K562 (cell line): ENCODE results near the gene OR2W3. TPM values are rescaled to one million over a fixed set of nuclear protein-coding genes. Genes with fewer than 3 reads are reported as not detected.

Experiments used
- BRF1 ChIP-seq: IDR thresholded peaks from 3 replicates; pipeline ENCODE4 v1.6.1; 2011; ENCODE audit warnings: borderline replicate concordance, mild to moderate bottlenecking; ENCODE audit not compliant: insufficient read length; ENCODE audit errors: extremely low read depth
- DMBX1 ChIP-seq: fragments of 250-450 bp; sonication (Bioruptor Pico); IDR thresholded peaks from 2 replicates; pipeline ENCODE4 v1.8.0; 2022; ENCODE audit warnings: inconsistent platforms, mild to moderate bottlenecking, moderate library complexity, borderline replicate concordance
- ELF1 ChIP-seq: fragments of 200-800 bp; sonication (Bioruptor generic); IDR thresholded peaks from 2 replicates; pipeline ENCODE4 v1.6.1; 2016; ENCODE audit warnings: missing genetic modification characterization, missing compliant biosample characterization
- GATA2 ChIP-seq: sonication (generic); formaldehyde crosslinking; IDR thresholded peaks from 2 replicates; pipeline ENCODE4 v1.4.0; 2020; ENCODE audit warnings: mild to moderate bottlenecking, missing genetic modification reagents
- MYC ChIP-seq, 2 experiments: fragments of 250-450 bp in 1 of 2; sonication (Bioruptor Pico) in 1 of 2; IDR thresholded peaks; 2 replicates each; pipeline versions ENCODE4 v1.5.1 to v1.6.1; 2012 to 2021; ENCODE audit warnings: low read depth in 2 of 2, borderline replicate concordance in 1 of 2, improper control_type of control experiment in 1 of 2, low read length in 1 of 2, mild to moderate bottlenecking in 1 of 2, moderate library complexity in 1 of 2
- MYNN ChIP-seq, 2 experiments: sonication (generic); formaldehyde crosslinking in 1 of 2; IDR thresholded peaks; 2 replicates each; pipeline versions ENCODE4 v1.5.0 to v1.6.1; 2016 to 2020; ENCODE audit warnings: antibody characterized with exemption in 1 of 2, missing genetic modification reagents in 1 of 2
- PML ChIP-seq: IDR thresholded peaks from 2 replicates; pipeline ENCODE4 v1.6.1; 2012; ENCODE audit warnings: low read length, inconsistent platforms
- PPARD ChIP-seq: fragments of 250-450 bp; sonication (Bioruptor Pico); IDR thresholded peaks from 2 replicates; pipeline ENCODE4 v1.8.0; 2022; ENCODE audit warnings: inconsistent platforms, mild to moderate bottlenecking, moderate library complexity
- SMARCA4 ChIP-seq: fragments of 450-650 bp; IDR thresholded peaks from 2 replicates; pipeline ENCODE4 v1.6.1; 2016
- SMARCC2 ChIP-seq: fragments of 450-650 bp; IDR thresholded peaks from 2 replicates; pipeline ENCODE4 v1.6.1; 2017; ENCODE audit warnings: antibody characterized with exemption, moderate library complexity, mild to moderate bottlenecking, low read depth
- ZBTB7A ChIP-seq: IDR thresholded peaks from 2 replicates; pipeline ENCODE4 v1.6.1; 2011; ENCODE audit warnings: low read depth, mild to moderate bottlenecking, low read length, moderate library complexity, borderline replicate concordance; ENCODE audit not compliant: control insufficient read depth
- ZNF239 ChIP-seq: fragments of 250-450 bp; sonication (Bioruptor Pico); IDR thresholded peaks from 2 replicates; pipeline ENCODE4 v1.4.0; 2020; ENCODE audit warnings: mild to moderate bottlenecking
- ZNF583 ChIP-seq: fragments of 250-450 bp; sonication (Bioruptor Pico); IDR thresholded peaks from 2 replicates; pipeline ENCODE4 v1.4.0; 2020
- ZNF668 ChIP-seq: fragments of 250-450 bp; sonication (Bioruptor Pico); IDR thresholded peaks from 2 replicates; pipeline ENCODE4 v1.8.0; 2022; ENCODE audit warnings: mild to moderate bottlenecking, inconsistent platforms
- polyA plus RNA-seq, 8 experiments: library from polyadenylated mRNA; depleted of rRNA in 4 of 8; stranded (reverse) in 5 of 8; unstranded in 3 of 8; fragments of >200 nt; fragmentation: Nextera tagmentation in 2 of 8; fragmentation: Illumina TruSeq in 1 of 8; extraction: Ambion mirVana in 2 of 8; extraction: Trizol in 1 of 8; gene quantifications; 2 replicates each; pipeline versions ENCODE4 v1.2.1 to v1.2.3, GENCODE V29; 2011 to 2014; ENCODE audit warnings: inconsistent platforms in 1 of 8, missing spikeins in 1 of 8
- total RNA-seq, 7 experiments: library from RNA; depleted of rRNA in 6 of 7; stranded (reverse); fragments of >200 nt in 6 of 7; fragmentation: Illumina TruSeq in 2 of 7; extraction: Trizol in 2 of 7; gene quantifications; 2 replicates each; pipeline versions ENCODE4 v1.2.1 to v1.2.3, GENCODE V29; 2011 to 2021; ENCODE audit warnings: low replicate concordance in 1 of 7
- TF ChIP-seq, protein P1 (sequence below), 2 experiments: fragments of 150-350 bp in 1 of 2; IDR thresholded peaks; 2 replicates each; pipeline ENCODE4 v1.6.1; 2012 to 2016; ENCODE audit warnings: low read depth in 2 of 2, low read length in 2 of 2, mild to moderate bottlenecking in 1 of 2, moderate library complexity in 1 of 2

The OR2W3 gene
- total and polyA plus RNA-seq, 9 of the 15 experiments (the other 6 are each of a cell fraction or from before 2014, with no cell fraction given), result 0.67 to 7.6 (median 3.7) TPM

DNA sequence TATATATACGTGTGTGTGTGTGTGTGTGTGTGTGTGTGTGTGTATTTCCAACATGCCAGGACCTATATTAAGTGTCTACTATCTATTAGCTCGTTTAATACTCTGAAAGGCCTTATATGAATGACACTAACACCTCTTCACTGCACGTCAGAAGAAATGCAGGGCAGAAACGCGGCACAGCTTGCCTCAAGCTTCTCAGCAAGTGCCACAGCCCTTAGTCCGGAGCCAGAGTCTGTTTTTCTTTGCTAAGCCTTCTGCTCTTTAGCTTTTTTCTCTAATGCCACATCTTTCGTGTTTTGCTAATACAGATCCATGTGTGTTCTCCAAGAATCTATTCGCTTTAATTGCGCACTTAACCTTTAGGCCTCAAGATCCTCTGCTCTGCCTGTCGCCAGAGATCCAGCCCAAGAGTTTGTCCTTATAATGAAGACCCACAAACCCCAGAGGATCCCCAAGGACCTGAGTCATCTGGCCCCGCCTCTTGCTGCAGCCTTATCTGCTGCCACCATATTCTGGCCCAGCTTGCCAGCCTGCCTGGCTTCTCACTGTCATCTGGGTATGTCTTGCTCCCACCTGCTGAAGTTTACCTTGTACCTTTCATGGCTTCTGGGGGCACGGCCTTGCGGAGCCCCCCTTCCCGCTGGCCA, 40.4 kb upstream of the OR2W3 start (continued):
- TF ChIP-seq PML (peak; percentile 78), BRF1 (no peak), MYC (IDR thresholded peaks at IDR 0.05; ENCODE audit: low read depth, low read length) (peak; percentile 39; the same call in 1 of the 2 replicates), MYC (CRISPR knock-in tag; IDR thresholded peaks at IDR 0.05; ENCODE audit: borderline replicate concordance, low read depth) (no peak), ELF1 (tag) (no peak), ZNF239 (CRISPR knock-in tag) (peak; percentile 74; the same call in 1 of the 2 replicates), SMARCC2 (peak; percentile 80; the same call in 1 of the 2 replicates), SMARCA4 (peak; percentile 92), GATA2 (CRISPR knock-in tag) (peak; percentile 70; the same call in 1 of the 2 replicates), ZBTB7A (peak; percentile 53; the same call in 1 of the 2 replicates), ZNF668 (CRISPR knock-in tag) (no peak), PPARD (CRISPR knock-in tag) (no peak), MYNN (IDR thresholded peaks at IDR 0.05) (peak; percentile 93), MYNN (CRISPR knock-in tag; IDR thresholded peaks at IDR 0.05) (no peak), ZNF583 (no peak; the same call in 1 of the 2 replicates), DMBX1 (CRISPR knock-in tag) (peak; percentile 51)
- TF ChIP-seq, protein P1, sequence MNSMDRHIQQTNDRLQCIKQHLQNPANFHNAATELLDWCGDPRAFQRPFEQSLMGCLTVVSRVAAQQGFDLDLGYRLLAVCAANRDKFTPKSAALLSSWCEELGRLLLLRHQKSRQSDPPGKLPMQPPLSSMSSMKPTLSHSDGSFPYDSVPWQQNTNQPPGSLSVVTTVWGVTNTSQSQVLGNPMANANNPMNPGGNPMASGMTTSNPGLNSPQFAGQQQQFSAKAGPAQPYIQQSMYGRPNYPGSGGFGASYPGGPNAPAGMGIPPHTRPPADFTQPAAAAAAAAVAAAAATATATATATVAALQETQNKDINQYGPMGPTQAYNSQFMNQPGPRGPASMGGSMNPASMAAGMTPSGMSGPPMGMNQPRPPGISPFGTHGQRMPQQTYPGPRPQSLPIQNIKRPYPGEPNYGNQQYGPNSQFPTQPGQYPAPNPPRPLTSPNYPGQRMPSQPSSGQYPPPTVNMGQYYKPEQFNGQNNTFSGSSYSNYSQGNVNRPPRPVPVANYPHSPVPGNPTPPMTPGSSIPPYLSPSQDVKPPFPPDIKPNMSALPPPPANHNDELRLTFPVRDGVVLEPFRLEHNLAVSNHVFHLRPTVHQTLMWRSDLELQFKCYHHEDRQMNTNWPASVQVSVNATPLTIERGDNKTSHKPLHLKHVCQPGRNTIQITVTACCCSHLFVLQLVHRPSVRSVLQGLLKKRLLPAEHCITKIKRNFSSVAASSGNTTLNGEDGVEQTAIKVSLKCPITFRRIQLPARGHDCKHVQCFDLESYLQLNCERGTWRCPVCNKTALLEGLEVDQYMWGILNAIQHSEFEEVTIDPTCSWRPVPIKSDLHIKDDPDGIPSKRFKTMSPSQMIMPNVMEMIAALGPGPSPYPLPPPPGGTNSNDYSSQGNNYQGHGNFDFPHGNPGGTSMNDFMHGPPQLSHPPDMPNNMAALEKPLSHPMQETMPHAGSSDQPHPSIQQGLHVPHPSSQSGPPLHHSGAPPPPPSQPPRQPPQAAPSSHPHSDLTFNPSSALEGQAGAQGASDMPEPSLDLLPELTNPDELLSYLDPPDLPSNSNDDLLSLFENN (IDR thresholded peaks at IDR 0.05; ENCODE audit: low read depth in 2 of 2, low read length in 2 of 2), result peak in 1 of 2 experiments; percentile 67; a peak in 1 of 4 replicates
